A549 (cell line): ENCODE measurements around the gene LIN7A. TPM values are rescaled to one million over a fixed set of nuclear protein-coding genes. Genes with fewer than 3 reads are reported as not detected.

Experiments used
- ATAC-seq, 2 experiments: fragments of 200-7000 bp in 1 of 2; fragments of >200 bp in 1 of 2; cut with Nextera tagmentation in 1 of 2; cut with Tn5 transposase in 1 of 2; 3 replicates each; pipeline versions ENCODE4 v1.8.0 to v1.9.1; 2018 to 2020; ENCODE audit warnings: mild to moderate bottlenecking in 1 of 2, moderate library complexity in 1 of 2
- CTCF ChIA-PET: fragments of 300-600 bp; sonication (Branson Sonifier 250); formaldehyde crosslinking; extraction: SDS; loops from one replicate; lab custom pipeline; 2021; ENCODE audit warnings: antibody characterized with exemption, inconsistent platforms; lab: Yijun Ruan, JAX
- POLR2A ChIA-PET: fragments of 350-600 bp; formaldehyde crosslinking; extraction: SDS; loops from one replicate; lab custom pipeline; 2021; ENCODE audit warnings: antibody characterized with exemption, inconsistent platforms; lab: Yijun Ruan, JAX
- DNase-seq, 2 experiments: peaks; one replicate each; pipeline versions ENCODE4 v3.0.0 to v3.0.0-alpha.2; 2011 to 2016; ENCODE audit warnings: low read depth in 1 of 2, low spot score in 1 of 2
- FAIRE-seq: peaks from 2 replicates; lab custom pipeline; 2011; peaks lifted over from hg19 to GRCh38; lab: Jason Lieb, UNC
- H3K27ac ChIP-seq, 2 experiments: fragments of >200 bp; sonication (Bioruptor Twin); formaldehyde crosslinking; 3 replicates each; pipeline ENCODE4 v1.5.1; 2016 to 2017
- H3K4me1 ChIP-seq: fragments of >200 bp; sonication (Bioruptor Twin); formaldehyde crosslinking; 3 replicates; pipeline ENCODE4 v1.6.1; 2016
- H3K4me2 ChIP-seq: fragments of >200 bp; sonication (Bioruptor Twin); formaldehyde crosslinking; 3 replicates; pipeline ENCODE4 v1.6.1; 2016
- H3K4me3 ChIP-seq: fragments of >200 bp; sonication (Bioruptor Twin); formaldehyde crosslinking; 3 replicates; pipeline ENCODE4 v1.5.1; 2016
- H3K9me3 ChIP-seq: fragments of >200 bp; sonication (Bioruptor Twin); formaldehyde crosslinking; 3 replicates; pipeline ENCODE4 v1.6.1; 2016
- ATOH8 ChIP-seq: fragments of 250-450 bp; sonication (Bioruptor Pico); IDR thresholded peaks from 2 replicates; pipeline ENCODE4 v1.5.0; 2020; ENCODE audit warnings: low read depth, mild to moderate bottlenecking, moderate library complexity
- BCL3 ChIP-seq: fragments of >200 bp; sonication (Bioruptor Twin); formaldehyde crosslinking; IDR thresholded peaks from 3 replicates; pipeline ENCODE4 v1.6.1; 2016
- CBX2 ChIP-seq: fragments of 200-600 bp; sonication (generic); IDR thresholded peaks from 2 replicates; pipeline ENCODE4 v1.6.1; 2016; ENCODE audit warnings: low read depth, mild to moderate bottlenecking, borderline replicate concordance
- CEBPB ChIP-seq, 2 experiments: fragments of >200 bp in 1 of 2; sonication (Bioruptor Twin) in 1 of 2; formaldehyde crosslinking in 1 of 2; IDR thresholded peaks; 2 replicates each; pipeline ENCODE4 v1.6.1; 2012 to 2016
- CTCF ChIP-seq: fragments of >200 bp; sonication (Bioruptor Twin); formaldehyde crosslinking; IDR thresholded peaks from 3 replicates; pipeline ENCODE4 v1.5.1; 2016
- E2F6 ChIP-seq: IDR thresholded peaks from 2 replicates; pipeline ENCODE4 v1.6.1; 2012; ENCODE audit warnings: low read depth, borderline replicate concordance
- EHF ChIP-seq: fragments of 250-450 bp; sonication (Bioruptor Pico); IDR thresholded peaks from 2 replicates; pipeline ENCODE4 v1.5.0; 2020; ENCODE audit warnings: mild to moderate bottlenecking
- EHMT2 ChIP-seq: fragments of 200-600 bp; sonication (generic); IDR thresholded peaks from 2 replicates; pipeline ENCODE4 v1.6.1; 2016; ENCODE audit warnings: antibody characterized with exemption, low read depth, mild to moderate bottlenecking, moderate library complexity
- EP300 ChIP-seq, 2 experiments: fragments of >200 bp; sonication (Bioruptor Twin); formaldehyde crosslinking; IDR thresholded peaks; 2 replicates in 1 of 2; 3 replicates in 1 of 2; pipeline ENCODE4 v1.6.1; 2016 to 2017
- FOSB ChIP-seq: fragments of 250-450 bp; sonication (Bioruptor Pico); IDR thresholded peaks from 2 replicates; pipeline ENCODE4 v1.5.0; 2020; ENCODE audit warnings: mild to moderate bottlenecking, moderate library complexity
- FOSL2 ChIP-seq, 2 experiments: fragments of 450-650 bp in 1 of 2; fragments of >200 bp in 1 of 2; sonication (Bioruptor Twin) in 1 of 2; formaldehyde crosslinking; IDR thresholded peaks; 2 replicates each; pipeline versions ENCODE4 v1.5.0 to v1.6.1; 2016 to 2020; ENCODE audit warnings: mild to moderate bottlenecking in 1 of 2, moderate library complexity in 1 of 2
- FOXS1 ChIP-seq: fragments of 250-450 bp; sonication (Bioruptor Pico); IDR thresholded peaks from 2 replicates; pipeline ENCODE4 v1.5.0; 2020; ENCODE audit warnings: mild to moderate bottlenecking, moderate library complexity
- HEYL ChIP-seq: fragments of 250-450 bp; sonication (Bioruptor Pico); IDR thresholded peaks from 2 replicates; pipeline ENCODE4 v1.8.0; 2021; ENCODE audit warnings: mild to moderate bottlenecking, moderate library complexity
- HOXA7 ChIP-seq: fragments of 250-450 bp; sonication (Bioruptor Pico); IDR thresholded peaks from 2 replicates; pipeline ENCODE4 v1.5.0; 2020; ENCODE audit warnings: mild to moderate bottlenecking, moderate library complexity
- HOXB5 ChIP-seq: fragments of 250-450 bp; sonication (Bioruptor Pico); IDR thresholded peaks from 2 replicates; pipeline ENCODE4 v1.5.0; 2020; ENCODE audit warnings: mild to moderate bottlenecking, moderate library complexity
- KDM1A ChIP-seq: fragments of 200-600 bp; sonication (generic); IDR thresholded peaks from 2 replicates; pipeline ENCODE4 v1.6.1; 2016; ENCODE audit warnings: low read depth, mild to moderate bottlenecking
- KDM5A ChIP-seq: fragments of 200-600 bp; sonication (generic); IDR thresholded peaks from 2 replicates; pipeline ENCODE4 v1.6.1; 2016; ENCODE audit warnings: antibody characterized with exemption, mild to moderate bottlenecking
- MYC ChIP-seq: IDR thresholded peaks from 2 replicates; pipeline ENCODE4 v1.6.1; 2012; ENCODE audit warnings: mild to moderate bottlenecking, inconsistent platforms, low read length, improper control_type of control experiment, borderline replicate concordance
- NFE2L2 ChIP-seq: fragments of 150-350 bp; conservative IDR thresholded peaks from 2 replicates; pipeline ENCODE4 v1.6.1; 2014; ENCODE audit warnings: low read length
- NR3C1 ChIP-seq: fragments of >200 bp; sonication (Bioruptor Twin); formaldehyde crosslinking; IDR thresholded peaks from 3 replicates; pipeline ENCODE4 v1.6.1; 2017
- PHF8 ChIP-seq: fragments of 200-600 bp; sonication (generic); IDR thresholded peaks from 2 replicates; pipeline ENCODE4 v1.6.1; 2016; ENCODE audit warnings: low read depth, mild to moderate bottlenecking, antibody characterized with exemption, moderate library complexity, borderline replicate concordance
- SMC3 ChIP-seq: fragments of >200 bp; sonication (Bioruptor Twin); formaldehyde crosslinking; IDR thresholded peaks from 3 replicates; pipeline ENCODE4 v1.6.1; 2018; ENCODE audit warnings: inconsistent platforms
- SREBF2 ChIP-seq: fragments of 450-650 bp; IDR thresholded peaks from 2 replicates; pipeline ENCODE4 v1.6.1; 2014; ENCODE audit warnings: mild to moderate bottlenecking, moderate library complexity
- ZC3H11A ChIP-seq: fragments of 450-650 bp; IDR thresholded peaks from 2 replicates; pipeline ENCODE4 v1.6.1; 2014; ENCODE audit warnings: antibody characterized with exemption, mild to moderate bottlenecking
- ZSCAN20 ChIP-seq: fragments of 250-450 bp; sonication (Bioruptor Pico); IDR thresholded peaks from 2 replicates; pipeline ENCODE4 v1.8.0; 2022; ENCODE audit warnings: mild to moderate bottlenecking, moderate library complexity
- WGBS: methylation state at CpG from one replicate; pipeline ENCODE4 v1.1.6; 2017; ENCODE audit errors: missing lambda C conversion rate; 5-methylcytosine and 5-hydroxymethylcytosine counted together
- polyA plus RNA-seq, 4 experiments: library from polyadenylated mRNA; depleted of rRNA in 3 of 4; stranded (reverse); fragments of >200 nt; fragmentation: RNase III in 1 of 4; extraction: RNeasy Plus Mini Kit Qiagen cat#74134 plus additional on column Dnase treatment in 1 of 4; gene quantifications; 2 replicates in 3 of 4; 3 replicates in 1 of 4; pipeline ENCODE4 v1.2.3, GENCODE V29; 2011 to 2017
- TF ChIP-seq, protein P1 (sequence below): fragments of 150-350 bp; IDR thresholded peaks from 2 replicates; pipeline ENCODE4 v1.6.1; 2014; ENCODE audit warnings: low read depth, mild to moderate bottlenecking, low read length
- TF ChIP-seq, protein P2 (sequence below): fragments of 200-600 bp; sonication (generic); IDR thresholded peaks from 2 replicates; pipeline ENCODE4 v1.6.1; 2016; ENCODE audit warnings: antibody characterized with exemption, mild to moderate bottlenecking, moderate library complexity

The LIN7A gene
- polyA plus RNA-seq, 2 of the 4 experiments (the other 2 are of a cell fraction): 0.23 to 2.6 TPM

DNA sequence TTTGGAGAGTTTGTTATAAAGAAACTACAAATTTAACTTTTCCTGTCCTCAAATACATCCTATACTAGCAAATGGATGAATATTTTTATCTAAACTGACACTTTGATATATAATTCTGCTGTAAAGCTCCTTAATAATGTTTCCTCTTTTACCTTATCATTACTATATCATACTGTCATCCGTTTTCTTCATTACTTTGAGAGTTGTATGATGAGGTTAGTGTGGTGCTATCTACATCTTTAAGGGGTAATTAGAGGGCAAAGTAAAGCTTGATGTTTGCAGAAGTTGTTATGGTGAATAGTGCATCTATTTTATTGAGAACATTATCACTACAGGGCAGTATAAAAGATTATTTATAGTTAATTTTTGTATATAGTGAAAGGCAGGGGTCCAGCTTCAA is 36.1 kb downstream of the LIN7A start (continued):
- TF ChIP-seq, protein P1, sequence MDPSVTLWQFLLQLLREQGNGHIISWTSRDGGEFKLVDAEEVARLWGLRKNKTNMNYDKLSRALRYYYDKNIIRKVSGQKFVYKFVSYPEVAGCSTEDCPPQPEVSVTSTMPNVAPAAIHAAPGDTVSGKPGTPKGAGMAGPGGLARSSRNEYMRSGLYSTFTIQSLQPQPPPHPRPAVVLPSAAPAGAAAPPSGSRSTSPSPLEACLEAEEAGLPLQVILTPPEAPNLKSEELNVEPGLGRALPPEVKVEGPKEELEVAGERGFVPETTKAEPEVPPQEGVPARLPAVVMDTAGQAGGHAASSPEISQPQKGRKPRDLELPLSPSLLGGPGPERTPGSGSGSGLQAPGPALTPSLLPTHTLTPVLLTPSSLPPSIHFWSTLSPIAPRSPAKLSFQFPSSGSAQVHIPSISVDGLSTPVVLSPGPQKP: no peak
- TF ChIP-seq SMC3 (no peak), CEBPB (IDR thresholded peaks at IDR 0.05) (no peak), EP300 (IDR thresholded peaks at IDR 0.05) (no peak)

GRCh38 chr12:80895240-80895639 is 42.5 kb downstream of the LIN7A start:
- no peaks in the 10 kb centered on the region for H3K4me1 ChIP-seq
- no peak overlapping the region for H3K4me2 ChIP-seq
- WGBS: 32% methylated on average over 3 of the region's 3 CpGs
- H3K4me3 ChIP-seq: no peak overlapping the region
- FAIRE-seq: no peak
- no peak overlapping the region for H3K27ac ChIP-seq
- ChIA-PET CTCF (interaction anchor here (0.8 kb wide), 1 partner anchor 56 kb away, joined by 3 read pairs; no protein-coding TSS in a partner anchor), POLR2A (no interaction called here)
- ATAC-seq: no peak
- no peaks in the 10 kb centered on the region for H3K9me3 ChIP-seq
- no peak for DNase-seq
- TF ChIP-seq HEYL (CRISPR knock-in tag): no peak
- no peak for TF ChIP-seq MYC
- no peak for TF ChIP-seq NFE2L2
- TF ChIP-seq ZC3H11A: no peak
- TF ChIP-seq BCL3: no peak
- TF ChIP-seq ATOH8 (CRISPR knock-in tag): no peak
- TF ChIP-seq FOSB (CRISPR knock-in tag): no peak
- TF ChIP-seq CEBPB (IDR thresholded peaks at IDR 0.05): no peak
- no peak for TF ChIP-seq FOXS1 (CRISPR knock-in tag)
- TF ChIP-seq EHMT2: no peak
- TF ChIP-seq CTCF: no peak
- TF ChIP-seq SREBF2: no peak
- no peak for TF ChIP-seq EP300 (IDR thresholded peaks at IDR 0.05)
- TF ChIP-seq FOSL2 (IDR thresholded peaks at IDR 0.05): no peak
- TF ChIP-seq FOSL2 (CRISPR knock-in tag; IDR thresholded peaks at IDR 0.05): no peak
- TF ChIP-seq KDM5A: no peak
- TF ChIP-seq PHF8: no peak

- Histone ChIP-seq H3K9me3 (no peaks in the 10 kb centered on the region), H3K4me1 (no peaks in the 10 kb centered on the region), H3K27ac (no peak overlapping the region), H3K4me3 (no peak overlapping the region), H3K4me2 (no peak overlapping the region)
- no peak for FAIRE-seq
- no peak for DNase-seq
- 68% methylated on average over 3 of the region's 3 CpGs for WGBS
- no peak for ATAC-seq
- ChIA-PET CTCF (interaction anchor here (0.8 kb wide), 1 partner anchor 57 kb away, joined by 3 read pairs; no protein-coding TSS in a partner anchor), POLR2A (no interaction called here)
- no peak for TF ChIP-seq EHMT2
- no peak for TF ChIP-seq HOXA7 (CRISPR knock-in tag)
- TF ChIP-seq CBX2: no peak
- no peak for TF ChIP-seq CEBPB (IDR thresholded peaks at IDR 0.05)
- TF ChIP-seq FOSL2 (IDR thresholded peaks at IDR 0.05): no peak
- no peak for TF ChIP-seq FOSL2 (CRISPR knock-in tag; IDR thresholded peaks at IDR 0.05)
- no peak for TF ChIP-seq HOXB5 (CRISPR knock-in tag)
- no peak for TF ChIP-seq ZSCAN20 (CRISPR knock-in tag)
- no peak for TF ChIP-seq HEYL (CRISPR knock-in tag)
- no peak for TF ChIP-seq E2F6
- TF ChIP-seq FOSB (CRISPR knock-in tag): no peak
- TF ChIP-seq EHF (CRISPR knock-in tag): no peak
- TF ChIP-seq NR3C1: no peak
- TF ChIP-seq, protein P2, sequence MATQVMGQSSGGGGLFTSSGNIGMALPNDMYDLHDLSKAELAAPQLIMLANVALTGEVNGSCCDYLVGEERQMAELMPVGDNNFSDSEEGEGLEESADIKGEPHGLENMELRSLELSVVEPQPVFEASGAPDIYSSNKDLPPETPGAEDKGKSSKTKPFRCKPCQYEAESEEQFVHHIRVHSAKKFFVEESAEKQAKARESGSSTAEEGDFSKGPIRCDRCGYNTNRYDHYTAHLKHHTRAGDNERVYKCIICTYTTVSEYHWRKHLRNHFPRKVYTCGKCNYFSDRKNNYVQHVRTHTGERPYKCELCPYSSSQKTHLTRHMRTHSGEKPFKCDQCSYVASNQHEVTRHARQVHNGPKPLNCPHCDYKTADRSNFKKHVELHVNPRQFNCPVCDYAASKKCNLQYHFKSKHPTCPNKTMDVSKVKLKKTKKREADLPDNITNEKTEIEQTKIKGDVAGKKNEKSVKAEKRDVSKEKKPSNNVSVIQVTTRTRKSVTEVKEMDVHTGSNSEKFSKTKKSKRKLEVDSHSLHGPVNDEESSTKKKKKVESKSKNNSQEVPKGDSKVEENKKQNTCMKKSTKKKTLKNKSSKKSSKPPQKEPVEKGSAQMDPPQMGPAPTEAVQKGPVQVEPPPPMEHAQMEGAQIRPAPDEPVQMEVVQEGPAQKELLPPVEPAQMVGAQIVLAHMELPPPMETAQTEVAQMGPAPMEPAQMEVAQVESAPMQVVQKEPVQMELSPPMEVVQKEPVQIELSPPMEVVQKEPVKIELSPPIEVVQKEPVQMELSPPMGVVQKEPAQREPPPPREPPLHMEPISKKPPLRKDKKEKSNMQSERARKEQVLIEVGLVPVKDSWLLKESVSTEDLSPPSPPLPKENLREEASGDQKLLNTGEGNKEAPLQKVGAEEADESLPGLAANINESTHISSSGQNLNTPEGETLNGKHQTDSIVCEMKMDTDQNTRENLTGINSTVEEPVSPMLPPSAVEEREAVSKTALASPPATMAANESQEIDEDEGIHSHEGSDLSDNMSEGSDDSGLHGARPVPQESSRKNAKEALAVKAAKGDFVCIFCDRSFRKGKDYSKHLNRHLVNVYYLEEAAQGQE: no peak
- TF ChIP-seq KDM1A: no peak
Measured at GRCh38 chr12:80894179-80894578, 43.6 kb downstream of the LIN7A start.
